Smooth muscle cell (in vitro differentiated cells): ENCODE measurements around the gene APIP. TPM values are rescaled to one million over a fixed set of nuclear protein-coding genes. Genes with fewer than 3 reads are reported as not detected.

ENCODE experiments used
- DNase-seq: peaks from one replicate; lab custom pipeline; 2025; ENCODE audit not compliant: unreplicated experiment; lab: John Stamatoyannopoulos, UW
- H2AFZ ChIP-seq: fragments of 200-600 bp; sonication (generic); 2 replicates; pipeline ENCODE4 v1.6.0; 2016; ENCODE audit warnings: antibody characterized with exemption, low read depth, mild to moderate bottlenecking
- H3F3A ChIP-seq: fragments of 200-600 bp; sonication (generic); 2 replicates; pipeline ENCODE4 v1.6.0; 2017; ENCODE audit warnings: antibody characterized with exemption, low read depth
- H3K27ac ChIP-seq: fragments of 200-600 bp; sonication (generic); 2 replicates; pipeline ENCODE4 v1.5.1; 2016; ENCODE audit warnings: low read depth, mild to moderate bottlenecking
- H3K27me3 ChIP-seq: fragments of 200-600 bp; sonication (generic); 2 replicates; pipeline ENCODE4 v1.6.1; 2016; ENCODE audit warnings: low read depth, mild to moderate bottlenecking
- H3K36me3 ChIP-seq: fragments of 200-600 bp; sonication (generic); 2 replicates; pipeline ENCODE4 v1.5.1; 2016; ENCODE audit warnings: low read depth
- H3K4me1 ChIP-seq: fragments of 200-600 bp; sonication (generic); 2 replicates; pipeline ENCODE4 v1.5.1; 2016; ENCODE audit warnings: low read depth
- H3K4me2 ChIP-seq: fragments of 200-600 bp; sonication (generic); 2 replicates; pipeline ENCODE4 v1.6.0; 2016; ENCODE audit warnings: mild to moderate bottlenecking
- H3K4me3 ChIP-seq: fragments of 200-600 bp; sonication (generic); 2 replicates; pipeline ENCODE4 v1.5.1; 2016; ENCODE audit warnings: mild to moderate bottlenecking
- H3K79me2 ChIP-seq: fragments of 200-600 bp; sonication (generic); 2 replicates; pipeline ENCODE4 v1.6.0; 2016; ENCODE audit warnings: low read depth, mild to moderate bottlenecking
- H3K9ac ChIP-seq: fragments of 200-600 bp; sonication (generic); 2 replicates; pipeline ENCODE4 v1.6.0; 2016; ENCODE audit warnings: low read depth
- H3K9me3 ChIP-seq: fragments of 200-600 bp; sonication (generic); replicated peaks from 2 replicates; pipeline ENCODE4 v1.5.1; 2016; ENCODE audit warnings: low read depth
- H4K20me1 ChIP-seq: fragments of 200-600 bp; sonication (generic); 2 replicates; pipeline ENCODE4 v1.6.0; 2016; ENCODE audit warnings: low read depth
- CTCF ChIP-seq: fragments of 200-600 bp; sonication (generic); IDR thresholded peaks from 2 replicates; pipeline ENCODE4 v1.5.1; 2017; ENCODE audit warnings: borderline replicate concordance, mild to moderate bottlenecking, antibody characterized with exemption; ENCODE audit not compliant: insufficient read depth, poor library complexity, severe bottlenecking
- WGBS: methylation state at CpG from one replicate; pipeline ENCODE4 v1.1.7; 2016; ENCODE audit warnings: low lambda C conversion rate; 5-methylcytosine and 5-hydroxymethylcytosine counted together
- polyA plus RNA-seq: library from polyadenylated mRNA; unstranded; fragments of >200 nt; fragmentation: Nextera tagmentation; extraction: Ambion mirVana; gene quantifications from 2 replicates; pipeline ENCODE4 v1.2.1, GENCODE V29; 2016
- total RNA-seq: library from RNA; depleted of rRNA; stranded (reverse); fragments of >200 nt; gene quantifications from 2 replicates; pipeline ENCODE4 v1.2.3, GENCODE V29; 2014

The APIP gene
- total and polyA plus RNA-seq, 2 experiments from 2014 or later: 12.8 to 24.9 TPM

- no peaks in the 10 kb centered on the region for H3K9me3 ChIP-seq
- no peaks in the 10 kb centered on the region for H3K27me3 ChIP-seq
- no peak overlapping the region for H3K4me2 ChIP-seq
- no peak for DNase-seq
- 84% methylated on average over 1 of the region's 1 CpG for WGBS
- peak; percentile 43 for TF ChIP-seq CTCF
- no peak overlapping the region for H3K4me3 ChIP-seq
- peaks cover 4% of the 10 kb centered on the region for H4K20me1 ChIP-seq
- H3K9ac ChIP-seq: no peak overlapping the region
- H2AFZ ChIP-seq: no peak overlapping the region
- H3K36me3 ChIP-seq: no peaks in the 10 kb centered on the region
- no peaks in the 10 kb centered on the region for H3K4me1 ChIP-seq
- H3K79me2 ChIP-seq: no peaks in the 10 kb centered on the region
- no peak overlapping the region for H3K27ac ChIP-seq
- H3F3A ChIP-seq: no peaks in the 10 kb centered on the region
Observed at GRCh38 chr11:34890812-34891211, 25.4 kb downstream of the APIP start.

DNA sequence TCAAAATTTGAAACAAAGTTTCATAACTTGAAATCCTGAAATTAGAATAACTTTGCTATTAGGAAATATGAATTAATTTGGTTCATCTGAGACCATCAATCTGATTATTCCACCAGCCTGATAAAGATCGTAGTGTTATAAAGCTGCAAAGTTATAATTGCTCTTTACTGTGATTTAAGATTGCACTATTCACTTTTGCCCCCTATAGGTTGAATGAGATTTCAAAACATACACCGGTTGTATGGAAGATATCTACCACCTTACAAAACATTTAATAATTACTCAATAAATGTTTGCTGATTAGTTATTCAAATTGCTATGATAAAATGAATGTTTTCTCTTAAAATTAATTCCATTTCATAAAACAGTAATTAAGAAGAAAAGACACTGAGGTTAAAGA, 26.1 kb downstream of the APIP start:
- no peaks in the 10 kb centered on the region for H3K79me2 ChIP-seq
- WGBS: 72% methylated on average over 2 of the region's 2 CpGs
- no peak overlapping the region for H3K9ac ChIP-seq

GRCh38 chr11:34887260-34887659, 28.9 kb downstream of the APIP start:
- WGBS: 97% methylated on average over 1 of the region's 1 CpG

More for the DNA sequence above, 26.1 kb downstream of the APIP start:
- no peaks in the 10 kb centered on the region for H3K36me3 ChIP-seq
- no peak for DNase-seq
- no peak overlapping the region for H3K4me2 ChIP-seq
- peak; percentile 26 for TF ChIP-seq CTCF
- no peaks in the 10 kb centered on the region for H3F3A ChIP-seq
- H3K9me3 ChIP-seq: no peaks in the 10 kb centered on the region
- H3K27me3 ChIP-seq: no peaks in the 10 kb centered on the region
- peaks cover 4% of the 10 kb centered on the region for H4K20me1 ChIP-seq
- H3K27ac ChIP-seq: no peak overlapping the region
- no peak overlapping the region for H3K4me3 ChIP-seq
- H2AFZ ChIP-seq: no peak overlapping the region
- H3K4me1 ChIP-seq: no peaks in the 10 kb centered on the region

More at GRCh38 chr11:34887260-34887659, 28.9 kb downstream of the APIP start:
- TF ChIP-seq CTCF: no peak
- Histone ChIP-seq H3K9me3 (no peaks in the 10 kb centered on the region), H3K4me1 (no peaks in the 10 kb centered on the region), H3K27ac (no peak overlapping the region), H3K4me2 (no peak overlapping the region), H3K79me2 (no peaks in the 10 kb centered on the region), H3F3A (no peaks in the 10 kb centered on the region), H3K4me3 (no peak overlapping the region), H3K36me3 (peaks cover 3% of the 10 kb centered on the region), H2AFZ (no peak overlapping the region), H3K9ac (no peak overlapping the region), H3K27me3 (no peaks in the 10 kb centered on the region), H4K20me1 (peaks cover 4% of the 10 kb centered on the region)
- no peak for DNase-seq
